ENCODE measurements around the gene TAPBPL.
A peak's percentile ranks its signal among the peaks of the same experiment; 100 is the strongest.
"Not testable (repeated sequence)": the region's sequence is repeated elsewhere in the genome, so short reads cannot be mapped to it uniquely, and the experiment has no call there.

TAPBPL gene

DNA sequence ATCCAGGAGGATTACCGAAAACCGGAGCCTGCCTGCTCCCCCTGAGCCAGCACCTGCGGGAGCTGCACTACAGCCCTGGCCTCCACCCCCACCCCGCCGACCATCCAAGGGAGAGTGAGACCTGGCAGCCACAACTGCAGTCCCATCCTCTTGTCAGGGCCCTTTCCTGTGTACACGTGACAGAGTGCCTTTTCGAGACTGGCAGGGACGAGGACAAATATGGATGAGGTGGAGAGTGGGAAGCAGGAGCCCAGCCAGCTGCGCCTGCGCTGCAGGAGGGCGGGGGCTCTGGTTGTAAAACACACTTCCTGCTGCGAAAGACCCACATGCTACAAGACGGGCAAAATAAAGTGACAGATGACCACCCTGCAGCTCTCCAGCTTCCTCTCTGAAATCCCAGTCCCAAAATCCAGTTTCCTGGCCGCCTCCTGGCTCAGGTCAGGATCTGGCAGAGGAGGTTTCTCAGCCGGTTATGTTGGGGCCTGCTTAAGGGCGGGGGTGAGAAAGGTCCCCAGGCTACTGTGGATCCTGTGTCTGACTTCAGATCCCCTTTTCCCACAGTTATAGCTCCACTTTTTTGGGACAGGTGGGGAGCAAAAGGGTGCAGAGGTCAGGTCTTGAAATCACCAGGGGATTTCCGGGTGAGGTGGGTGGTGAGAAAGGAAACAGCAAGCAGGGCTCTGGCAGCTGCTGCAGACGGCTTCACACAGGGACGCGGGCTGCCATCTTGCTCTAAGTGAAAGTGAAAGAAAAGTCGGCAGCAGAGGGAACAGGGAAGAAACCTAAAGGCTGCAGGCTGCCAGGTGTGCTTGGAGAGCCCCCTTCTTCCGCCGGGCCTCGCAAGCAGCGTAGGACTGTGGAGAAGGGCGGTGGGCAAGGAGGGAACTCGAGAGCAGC is at the start of gene TAPBPL:
Gene TAPBPL, plus strand, starts transcription at position 695 of the 897 bp plus-strand sequence. CDS start 207 bp downstream, outside the sequence.
- peak in 50 of 51 donors; percentile 57 to 96 (median 84) for DNase-seq

DNA sequence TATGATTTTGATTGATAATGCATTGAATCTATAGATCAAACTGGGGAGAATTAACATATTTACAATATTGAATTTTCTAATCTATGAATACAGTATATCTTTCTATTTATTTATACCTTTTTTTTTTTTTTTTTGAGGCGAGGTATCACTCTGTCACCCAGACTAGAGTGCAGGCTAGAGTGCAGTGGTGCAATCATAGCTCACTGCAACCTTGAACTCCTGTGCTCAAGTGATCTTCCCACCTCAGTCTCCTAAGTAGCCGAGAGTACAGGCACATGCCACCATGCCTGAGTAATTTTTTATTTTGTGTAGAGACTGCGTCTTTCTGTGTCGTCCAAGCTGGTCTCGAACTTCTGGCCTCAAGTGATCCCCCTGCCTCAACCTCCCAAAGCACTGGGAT is 47.5 kb upstream of the TAPBPL start:
- no peak for DNase-seq

DNA sequence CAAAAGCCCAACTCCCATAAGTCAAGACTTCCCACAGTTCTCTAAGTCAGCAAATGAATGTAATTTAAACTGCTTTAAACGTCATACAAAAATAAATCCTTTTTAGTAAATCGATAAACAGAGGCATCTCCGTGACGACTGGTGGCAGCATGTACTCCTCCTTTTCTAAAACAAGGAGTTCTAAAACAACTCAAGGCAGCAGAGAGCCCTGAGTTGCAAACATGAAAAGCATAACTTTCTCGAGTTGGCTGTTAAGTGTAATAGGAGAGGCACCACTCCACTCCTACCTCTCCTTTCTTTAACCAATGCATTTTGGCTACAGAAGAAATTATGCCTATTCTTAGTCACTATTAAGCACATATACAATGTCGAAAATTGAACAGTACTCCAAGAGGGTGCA is 45.9 kb upstream of the TAPBPL start:
- DNase-seq: no peak

- no peak for DNase-seq
Measured at GRCh38 chr12:6407236-6407954, 44.4 kb upstream of the TAPBPL start.

GRCh38 chr12:6416596-6416995 is 35.2 kb upstream of the TAPBPL start:
- DNase-seq: peak in 3 of 51 donors; percentile 6 to 36 (median 8)

- DNase-seq: no peak
Measured at GRCh38 chr12:6418796-6419195, 33.0 kb upstream of the TAPBPL start.

DNA sequence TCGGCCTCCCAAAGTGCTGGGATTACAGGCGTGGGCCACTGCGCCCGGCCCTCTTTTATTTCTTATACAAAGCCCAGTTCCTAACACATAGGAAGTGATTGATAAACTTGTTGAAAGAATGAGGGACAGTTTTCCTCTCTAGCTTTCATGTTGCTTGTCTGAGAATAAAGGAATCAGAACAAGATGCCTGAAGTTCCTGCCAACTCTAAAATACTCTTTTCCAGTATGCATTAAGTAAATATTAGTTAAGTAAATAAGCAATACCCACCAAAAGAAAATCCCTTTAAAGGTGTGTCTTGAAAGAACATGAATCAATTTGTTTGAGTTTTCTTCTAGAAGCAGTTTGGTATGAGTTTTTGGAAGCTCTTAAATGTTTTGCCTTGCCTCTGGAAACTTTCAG is 31.5 kb upstream of the TAPBPL start:
- DNase-seq: no peak

DNA sequence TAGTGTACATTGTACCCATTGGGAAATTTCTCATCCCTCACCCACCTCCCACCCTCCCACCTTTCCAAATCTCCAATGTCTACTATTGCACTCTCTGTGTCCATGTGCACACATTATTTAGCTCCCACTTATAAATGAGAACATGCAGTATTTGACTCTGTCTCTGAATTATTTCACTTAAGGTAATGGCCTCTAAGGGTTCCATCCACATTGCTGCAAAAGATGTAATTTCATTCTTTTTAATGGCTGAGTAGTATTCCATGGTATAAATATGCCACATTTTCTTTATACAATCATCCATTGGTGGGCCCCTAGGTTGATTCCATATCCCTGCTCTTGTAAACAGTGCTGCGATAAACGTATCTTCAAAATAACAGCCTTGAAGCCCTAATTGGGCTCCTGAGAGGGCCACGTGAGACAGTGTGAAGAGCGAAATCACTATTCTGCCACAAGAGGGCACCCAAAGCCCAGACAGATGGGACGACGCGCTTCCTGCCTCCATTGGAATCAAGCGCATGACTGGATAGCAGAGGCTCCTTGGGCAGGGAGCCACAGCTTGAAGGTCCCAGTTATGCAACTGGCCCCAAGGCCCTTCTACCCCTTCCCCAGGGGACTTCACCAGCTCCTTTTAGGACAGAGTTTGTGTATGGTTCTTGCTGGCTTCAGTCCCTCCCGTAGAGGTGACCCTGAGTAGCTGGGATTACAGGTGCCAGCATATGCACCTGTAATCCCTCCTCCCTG is 28.4 kb upstream of the TAPBPL start:
- DNase-seq: peak in 46 of 51 donors; percentile 8 to 83 (median 60)

- DNase-seq: no peak
Measured at GRCh38 chr12:6424008-6424347, 27.9 kb upstream of the TAPBPL start.

- no peak for DNase-seq
Measured at GRCh38 chr12:6424866-6425265, 27.0 kb upstream of the TAPBPL start.

- DNase-seq: peak in 18 of 51 donors; percentile 5 to 44 (median 22)
Measured at GRCh38 chr12:6425590-6426531, 26.0 kb upstream of the TAPBPL start.

GRCh38 chr12:6426882-6427671 is 24.8 kb upstream of the TAPBPL start:
- peak in 3 of 51 donors; percentile 9 to 75 (median 28) for DNase-seq

DNA sequence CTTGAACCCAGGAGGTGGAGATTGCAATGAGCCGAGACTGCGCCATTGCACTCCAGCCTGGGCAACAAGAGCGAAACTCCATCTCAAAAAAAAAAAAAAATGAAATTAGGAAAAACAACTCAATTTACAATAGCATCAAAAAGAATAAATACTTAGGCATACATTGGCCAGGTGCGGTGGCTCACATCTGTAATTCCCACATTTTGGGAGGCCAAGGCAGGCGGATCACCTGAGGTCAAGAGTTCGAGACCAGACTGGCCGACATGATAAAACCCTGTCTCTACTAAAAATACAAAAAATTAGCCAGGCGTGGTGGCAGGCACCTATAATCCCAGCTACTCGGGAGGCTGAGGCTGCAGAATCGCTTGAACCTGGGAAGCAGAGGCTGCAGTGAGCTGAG is 24.0 kb upstream of the TAPBPL start:
- DNase-seq: not testable (repeated sequence)

DNA sequence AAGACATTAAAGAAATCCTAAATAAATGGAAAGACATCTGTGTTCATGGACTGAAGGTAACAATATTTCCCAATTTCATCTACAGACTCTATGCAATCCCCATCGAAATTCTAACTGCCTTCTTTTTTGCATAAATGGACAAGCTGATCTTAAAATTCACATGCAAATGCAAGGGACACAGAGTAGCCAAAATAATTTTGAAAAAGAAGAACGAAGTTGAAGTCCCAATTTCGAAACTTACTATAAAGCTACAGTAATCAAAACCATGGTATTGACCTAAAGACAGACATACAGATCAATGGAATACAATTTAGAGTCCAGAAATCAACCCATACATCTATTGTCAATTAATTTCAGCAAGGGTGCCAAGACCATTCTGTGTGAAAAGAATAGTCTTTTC is 23.5 kb upstream of the TAPBPL start:
- no peak for DNase-seq

- DNase-seq: peak in 13 of 51 donors; percentile 5 to 49 (median 30)
Measured at GRCh38 chr12:6430124-6430989, 21.5 kb upstream of the TAPBPL start.

DNA sequence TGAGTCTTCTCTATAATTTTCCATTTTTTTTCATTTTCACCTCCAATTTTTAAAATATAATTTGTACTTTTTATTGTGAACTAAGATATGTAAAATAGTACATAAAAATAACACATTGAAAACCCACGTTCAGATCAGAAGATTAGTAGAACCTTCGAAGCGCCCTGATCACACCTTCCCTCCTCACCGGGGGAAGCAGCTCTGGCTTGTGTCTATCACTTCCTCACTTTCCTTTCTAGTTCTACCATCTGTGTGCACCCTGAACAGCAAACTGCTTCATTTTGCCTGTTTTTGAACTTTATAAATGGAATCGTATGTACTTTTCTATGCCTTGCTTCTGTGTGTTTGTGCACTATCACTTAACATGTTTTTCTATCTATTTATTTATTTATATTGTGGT is 18.9 kb upstream of the TAPBPL start:
- no peak for DNase-seq

DNA sequence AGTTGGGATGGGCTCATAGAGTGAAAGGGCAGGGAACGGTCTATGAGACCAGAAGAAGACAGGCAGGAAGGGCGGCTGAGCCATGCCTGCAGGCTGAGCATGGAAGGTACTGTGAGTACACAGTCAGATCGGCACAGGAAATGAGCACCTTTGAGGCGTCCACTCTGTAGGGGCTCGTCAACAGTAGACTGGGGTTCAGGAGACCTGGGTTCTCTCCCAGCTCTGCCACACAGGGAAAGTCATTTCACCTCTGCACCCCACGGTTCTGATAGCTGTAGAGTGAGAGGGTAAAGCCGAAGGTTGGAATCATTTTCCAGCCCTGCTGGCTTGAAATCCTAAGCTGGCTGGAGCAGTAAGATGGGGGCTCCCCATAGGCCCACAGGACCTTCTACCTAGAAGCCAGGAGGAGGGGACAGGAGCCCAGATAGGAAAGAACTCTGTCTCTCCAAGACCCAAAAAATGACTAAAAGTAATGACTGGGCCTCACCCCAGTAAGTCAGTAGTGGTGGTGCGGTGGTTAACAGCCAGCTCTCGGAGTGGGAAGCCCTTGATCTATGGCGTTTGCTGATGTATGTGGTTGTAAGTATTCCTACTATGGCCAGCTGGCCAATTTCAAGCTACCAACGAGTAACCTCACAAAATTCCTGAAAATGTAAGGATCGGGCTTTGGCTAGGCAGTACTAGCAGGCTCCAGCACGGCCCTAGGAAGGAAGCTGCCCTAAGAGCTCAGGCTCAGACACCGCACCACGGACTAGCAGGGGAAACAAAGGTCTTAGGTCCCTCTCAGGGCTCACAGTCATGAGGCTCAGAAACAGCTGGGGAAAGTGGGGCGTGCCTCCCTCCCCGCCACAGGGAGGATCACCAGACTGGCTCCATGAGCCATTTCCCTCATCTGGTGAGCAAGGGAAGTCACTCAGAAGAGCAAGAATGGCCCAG is 17.4 kb upstream of the TAPBPL start:
- no peak for DNase-seq
